Stimulated activated CD4-positive, alpha-beta T cell treated with anti-CD3 and anti-CD28 coated beads, TNF-alpha, amount 100 ng/mL, for 1 hour (primary cell): Measurements from ENCODE around the gene TNIK.

Source experiments
- DNase-seq, 3 donors: peaks; one replicate each; pipeline ENCODE4 v3.0.0-alpha.2; 2020; ENCODE audit warnings: low read depth in 3 of 3, low spot score in 1 of 3

Gene TNIK

GRCh38 chr3:171286580-171287249, 173.5 kb downstream of the TNIK start:
- DNase-seq = no peak

- DNase-seq = no peak
These were observed 174.9 kb downstream of the TNIK start for GRCh38 chr3:171285287-171285686.

GRCh38 chr3:171284308-171285075, 175.7 kb downstream of the TNIK start:
- no peak for DNase-seq

GRCh38 chr3:171283848-171284222, 176.4 kb downstream of the TNIK start:
- no peak for DNase-seq

GRCh38 chr3:171283183-171283847, 176.9 kb downstream of the TNIK start:
- no peak for DNase-seq

GRCh38 chr3:171282041-171282440, 178.2 kb downstream of the TNIK start:
- DNase-seq = no peak

- DNase-seq = no peak
These were observed 178.8 kb downstream of the TNIK start for GRCh38 chr3:171281256-171281992.

- DNase-seq = no peak
These were observed 180.2 kb downstream of the TNIK start for GRCh38 chr3:171279972-171280371.

- no peak for DNase-seq
These were observed 182.0 kb downstream of the TNIK start for GRCh38 chr3:171278299-171278590.

GRCh38 chr3:171277456-171278298, 182.5 kb downstream of the TNIK start:
- no peak for DNase-seq

GRCh38 chr3:171276923-171277322, 183.3 kb downstream of the TNIK start:
- DNase-seq = no peak

GRCh38 chr3:171274222-171274621, 186.0 kb downstream of the TNIK start:
- no peak for DNase-seq

- DNase-seq = no peak
These were observed 189.7 kb downstream of the TNIK start for GRCh38 chr3:171270541-171270940.

- no peak for DNase-seq
These were observed 190.7 kb downstream of the TNIK start for GRCh38 chr3:171269542-171269941.

- no peak for DNase-seq
These were observed 191.5 kb downstream of the TNIK start for GRCh38 chr3:171268677-171269076.

GRCh38 chr3:171267104-171267503, 193.1 kb downstream of the TNIK start:
- no peak for DNase-seq

- no peak for DNase-seq
These were observed 193.5 kb downstream of the TNIK start for GRCh38 chr3:171266740-171267073.

GRCh38 chr3:171266034-171266739, 194.0 kb downstream of the TNIK start:
- DNase-seq = no peak

- no peak for DNase-seq
These were observed 195.4 kb downstream of the TNIK start for GRCh38 chr3:171264758-171265157.

GRCh38 chr3:171262431-171262830, 197.8 kb downstream of the TNIK start:
- no peak for DNase-seq
